ENCODE data around the gene ZNF568.

The ZNF568 gene

DNA sequence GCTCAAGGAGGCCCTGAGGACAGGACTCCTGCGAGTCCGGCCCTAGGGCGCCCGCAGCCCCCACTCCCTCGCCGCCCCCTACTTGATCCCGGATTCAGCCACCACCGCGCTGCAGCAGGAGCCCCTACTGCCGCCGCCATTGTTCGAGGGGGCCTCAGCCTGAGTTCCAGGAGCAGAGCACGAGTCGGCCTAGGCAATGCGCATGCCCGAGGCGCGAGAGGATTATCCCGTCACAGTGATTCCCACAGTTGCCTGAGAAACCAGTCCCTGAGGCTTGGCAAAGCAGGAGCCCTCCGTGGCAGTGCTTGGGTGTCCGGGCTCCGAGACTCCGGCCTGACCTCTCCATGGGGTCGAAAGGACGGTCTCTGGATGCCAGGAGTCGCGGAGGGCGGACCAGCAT is 93.7 kb downstream of the ZNF568 start:
- H3K4me3 ChIP-seq (ENCODE audit: low read depth, low read length), result no peak overlapping the region
- TF ChIP-seq, protein P1, sequence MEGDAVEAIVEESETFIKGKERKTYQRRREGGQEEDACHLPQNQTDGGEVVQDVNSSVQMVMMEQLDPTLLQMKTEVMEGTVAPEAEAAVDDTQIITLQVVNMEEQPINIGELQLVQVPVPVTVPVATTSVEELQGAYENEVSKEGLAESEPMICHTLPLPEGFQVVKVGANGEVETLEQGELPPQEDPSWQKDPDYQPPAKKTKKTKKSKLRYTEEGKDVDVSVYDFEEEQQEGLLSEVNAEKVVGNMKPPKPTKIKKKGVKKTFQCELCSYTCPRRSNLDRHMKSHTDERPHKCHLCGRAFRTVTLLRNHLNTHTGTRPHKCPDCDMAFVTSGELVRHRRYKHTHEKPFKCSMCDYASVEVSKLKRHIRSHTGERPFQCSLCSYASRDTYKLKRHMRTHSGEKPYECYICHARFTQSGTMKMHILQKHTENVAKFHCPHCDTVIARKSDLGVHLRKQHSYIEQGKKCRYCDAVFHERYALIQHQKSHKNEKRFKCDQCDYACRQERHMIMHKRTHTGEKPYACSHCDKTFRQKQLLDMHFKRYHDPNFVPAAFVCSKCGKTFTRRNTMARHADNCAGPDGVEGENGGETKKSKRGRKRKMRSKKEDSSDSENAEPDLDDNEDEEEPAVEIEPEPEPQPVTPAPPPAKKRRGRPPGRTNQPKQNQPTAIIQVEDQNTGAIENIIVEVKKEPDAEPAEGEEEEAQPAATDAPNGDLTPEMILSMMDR (IDR thresholded peaks at IDR 0.05; ENCODE audit: low read depth, low read length), result no peak
- TF ChIP-seq MYC (IDR thresholded peaks at IDR 0.05; ENCODE audit: low read depth, low read length) (no peak), MAX (IDR thresholded peaks at IDR 0.05; ENCODE audit: low read depth, low read length) (no peak), POLR2A (IDR thresholded peaks at IDR 0.05; ENCODE audit: extremely low read depth, insufficient read length) (no peak)
- no peak for DNase-seq (ENCODE audit: low read depth)

DNA sequence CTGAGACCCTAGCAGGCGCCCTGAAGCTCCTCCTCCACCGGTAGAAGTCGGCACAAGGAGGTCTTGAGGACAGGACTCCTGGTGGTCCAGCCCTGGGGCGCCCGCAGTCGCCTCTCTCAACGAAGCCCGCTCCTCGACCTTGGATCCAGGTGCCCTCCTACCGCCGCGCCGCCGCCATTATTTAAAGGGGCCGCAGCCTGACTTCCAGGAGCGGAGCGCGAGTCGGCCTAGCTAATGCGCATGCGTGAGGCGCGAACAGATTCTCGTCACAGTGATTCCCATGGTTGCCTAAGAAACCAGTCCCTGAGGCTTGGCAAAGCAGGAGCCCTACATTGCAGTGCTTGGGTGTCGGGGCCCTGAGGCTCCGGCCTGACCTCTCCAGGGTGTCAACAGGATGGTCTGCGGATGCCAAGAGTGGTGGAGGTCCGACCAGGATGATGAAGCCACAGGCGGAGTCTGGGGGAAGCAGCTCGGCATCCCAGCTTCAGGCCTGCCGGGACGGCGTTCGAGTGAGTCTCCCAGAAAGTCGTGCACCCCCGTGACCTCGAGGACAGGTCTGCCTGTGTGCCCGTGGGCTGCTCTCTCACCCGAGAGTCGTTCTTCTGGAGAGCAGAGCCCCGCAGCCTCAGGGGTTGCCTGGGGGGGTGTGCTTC is 96.1 kb downstream of the ZNF568 start:
- TF ChIP-seq, protein P1 (IDR thresholded peaks at IDR 0.05; ENCODE audit: low read depth, low read length), result no peak
- TF ChIP-seq MAX (IDR thresholded peaks at IDR 0.05; ENCODE audit: low read depth, low read length), result no peak
- no peak for TF ChIP-seq POLR2A (IDR thresholded peaks at IDR 0.05; ENCODE audit: extremely low read depth, insufficient read length)
- TF ChIP-seq MYC (IDR thresholded peaks at IDR 0.05; ENCODE audit: low read depth, low read length), result no peak
- DNase-seq (ENCODE audit: low read depth), result no peak
- H3K4me3 ChIP-seq (ENCODE audit: low read depth, low read length), result no peak overlapping the region

GRCh38 chr19:37014456-37014855 is 98.3 kb downstream of the ZNF568 start:
- H3K4me3 ChIP-seq (ENCODE audit: low read depth, low read length), result no peak overlapping the region
- TF ChIP-seq, protein P1 (IDR thresholded peaks at IDR 0.05; ENCODE audit: low read depth, low read length), result no peak
- no peak for TF ChIP-seq POLR2A (IDR thresholded peaks at IDR 0.05; ENCODE audit: extremely low read depth, insufficient read length)
- TF ChIP-seq MAX (IDR thresholded peaks at IDR 0.05; ENCODE audit: low read depth, low read length), result no peak
- no peak for TF ChIP-seq MYC (IDR thresholded peaks at IDR 0.05; ENCODE audit: low read depth, low read length)
- no peak for DNase-seq (ENCODE audit: low read depth)

GRCh38 chr19:37045140-37045539 is 129.0 kb downstream of the ZNF568 start:
- no peak for DNase-seq (ENCODE audit: low read depth)
- no peak overlapping the region for H3K4me3 ChIP-seq (ENCODE audit: low read depth, low read length)
- TF ChIP-seq POLR2A (IDR thresholded peaks at IDR 0.05; ENCODE audit: extremely low read depth, insufficient read length) (no peak), MYC (IDR thresholded peaks at IDR 0.05; ENCODE audit: low read depth, low read length) (no peak), MAX (IDR thresholded peaks at IDR 0.05; ENCODE audit: low read depth, low read length) (no peak)
- TF ChIP-seq, protein P1 (IDR thresholded peaks at IDR 0.05; ENCODE audit: low read depth, low read length), result no peak

Data from NB4 (cell line).